WTC11 (cell line): Measurements from ENCODE around the gene PTX4.

Source experiments
- HMGA2 ChIP-seq: fragments of 250-450 bp; sonication (Bioruptor Pico); IDR thresholded peaks from 2 replicates; pipeline ENCODE4 v1.4.0; 2021; ENCODE audit warnings: mild to moderate bottlenecking, moderate library complexity
- SP1 ChIP-seq: sonication (generic); formaldehyde crosslinking; conservative IDR thresholded peaks from 2 replicates; pipeline ENCODE4 v1.8.1; 2022; ENCODE audit warnings: missing genetic modification reagents
- TF ChIP-seq, protein P1 (sequence below): fragments of 200-600 bp; IDR thresholded peaks from 2 replicates; pipeline ENCODE4 v1.8.0; 2022; ENCODE audit warnings: antibody characterized with exemption
- TF ChIP-seq, protein P2 (sequence below): sonication (generic); formaldehyde crosslinking; IDR thresholded peaks from 2 replicates; pipeline ENCODE4 v1.8.1; 2022; ENCODE audit warnings: low read depth, mild to moderate bottlenecking, moderate library complexity, missing genetic modification reagents, borderline replicate concordance
- TF ChIP-seq, protein P3 (sequence below): sonication (generic); formaldehyde crosslinking; IDR thresholded peaks from 2 replicates; pipeline ENCODE4 v1.8.1; 2023; ENCODE audit warnings: mild to moderate bottlenecking, moderate library complexity, missing genetic modification reagents

DNA sequence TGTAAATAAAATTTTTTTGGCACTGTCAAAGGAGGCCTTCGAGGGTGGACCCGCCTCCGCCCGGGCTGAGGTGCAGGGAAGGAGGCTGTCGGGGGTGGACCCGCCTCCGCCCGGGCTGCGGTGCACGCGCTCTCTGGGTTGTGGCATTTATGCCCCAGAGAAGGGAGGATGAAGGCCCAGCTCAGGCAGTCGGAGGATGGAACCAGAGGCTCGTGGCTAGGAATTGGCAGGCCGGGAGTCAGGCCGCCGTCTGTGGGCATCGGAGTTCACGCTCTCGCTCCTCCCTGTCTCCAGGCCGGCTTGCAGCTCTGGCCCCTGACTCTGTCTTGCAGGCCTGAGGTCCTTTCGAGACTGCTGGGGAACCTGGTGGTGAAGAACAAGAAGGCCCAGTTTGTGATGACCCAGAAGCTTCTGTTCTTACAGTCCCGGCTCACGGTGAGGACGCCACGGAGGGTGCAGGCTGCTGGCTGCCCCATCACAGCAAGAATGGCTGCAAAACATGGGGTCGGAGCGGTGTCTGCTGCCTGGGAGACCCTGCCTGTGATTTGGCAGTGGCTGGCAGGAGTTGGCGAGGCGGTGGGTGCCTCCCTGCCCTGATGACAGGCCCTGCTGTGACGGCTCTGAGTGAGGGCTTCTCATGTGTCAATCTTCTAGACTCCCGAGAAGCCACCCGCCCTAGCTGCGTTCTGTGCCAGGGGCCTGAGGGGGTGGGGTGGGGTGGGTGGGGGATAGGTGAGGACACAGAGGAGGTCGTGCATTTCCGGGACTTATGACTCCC is 10.3 kb upstream of the PTX4 start:
- TF ChIP-seq, protein P1, sequence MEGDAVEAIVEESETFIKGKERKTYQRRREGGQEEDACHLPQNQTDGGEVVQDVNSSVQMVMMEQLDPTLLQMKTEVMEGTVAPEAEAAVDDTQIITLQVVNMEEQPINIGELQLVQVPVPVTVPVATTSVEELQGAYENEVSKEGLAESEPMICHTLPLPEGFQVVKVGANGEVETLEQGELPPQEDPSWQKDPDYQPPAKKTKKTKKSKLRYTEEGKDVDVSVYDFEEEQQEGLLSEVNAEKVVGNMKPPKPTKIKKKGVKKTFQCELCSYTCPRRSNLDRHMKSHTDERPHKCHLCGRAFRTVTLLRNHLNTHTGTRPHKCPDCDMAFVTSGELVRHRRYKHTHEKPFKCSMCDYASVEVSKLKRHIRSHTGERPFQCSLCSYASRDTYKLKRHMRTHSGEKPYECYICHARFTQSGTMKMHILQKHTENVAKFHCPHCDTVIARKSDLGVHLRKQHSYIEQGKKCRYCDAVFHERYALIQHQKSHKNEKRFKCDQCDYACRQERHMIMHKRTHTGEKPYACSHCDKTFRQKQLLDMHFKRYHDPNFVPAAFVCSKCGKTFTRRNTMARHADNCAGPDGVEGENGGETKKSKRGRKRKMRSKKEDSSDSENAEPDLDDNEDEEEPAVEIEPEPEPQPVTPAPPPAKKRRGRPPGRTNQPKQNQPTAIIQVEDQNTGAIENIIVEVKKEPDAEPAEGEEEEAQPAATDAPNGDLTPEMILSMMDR, result no peak
- no peak for TF ChIP-seq HMGA2 (CRISPR knock-in tag)
- TF ChIP-seq SP1 (CRISPR knock-in tag), result no peak
- TF ChIP-seq, protein P2, sequence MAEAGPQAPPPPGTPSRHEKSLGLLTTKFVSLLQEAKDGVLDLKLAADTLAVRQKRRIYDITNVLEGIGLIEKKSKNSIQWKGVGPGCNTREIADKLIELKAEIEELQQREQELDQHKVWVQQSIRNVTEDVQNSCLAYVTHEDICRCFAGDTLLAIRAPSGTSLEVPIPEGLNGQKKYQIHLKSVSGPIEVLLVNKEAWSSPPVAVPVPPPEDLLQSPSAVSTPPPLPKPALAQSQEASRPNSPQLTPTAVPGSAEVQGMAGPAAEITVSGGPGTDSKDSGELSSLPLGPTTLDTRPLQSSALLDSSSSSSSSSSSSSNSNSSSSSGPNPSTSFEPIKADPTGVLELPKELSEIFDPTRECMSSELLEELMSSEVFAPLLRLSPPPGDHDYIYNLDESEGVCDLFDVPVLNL (CRISPR knock-in tag), result no peak
- TF ChIP-seq, protein P3, sequence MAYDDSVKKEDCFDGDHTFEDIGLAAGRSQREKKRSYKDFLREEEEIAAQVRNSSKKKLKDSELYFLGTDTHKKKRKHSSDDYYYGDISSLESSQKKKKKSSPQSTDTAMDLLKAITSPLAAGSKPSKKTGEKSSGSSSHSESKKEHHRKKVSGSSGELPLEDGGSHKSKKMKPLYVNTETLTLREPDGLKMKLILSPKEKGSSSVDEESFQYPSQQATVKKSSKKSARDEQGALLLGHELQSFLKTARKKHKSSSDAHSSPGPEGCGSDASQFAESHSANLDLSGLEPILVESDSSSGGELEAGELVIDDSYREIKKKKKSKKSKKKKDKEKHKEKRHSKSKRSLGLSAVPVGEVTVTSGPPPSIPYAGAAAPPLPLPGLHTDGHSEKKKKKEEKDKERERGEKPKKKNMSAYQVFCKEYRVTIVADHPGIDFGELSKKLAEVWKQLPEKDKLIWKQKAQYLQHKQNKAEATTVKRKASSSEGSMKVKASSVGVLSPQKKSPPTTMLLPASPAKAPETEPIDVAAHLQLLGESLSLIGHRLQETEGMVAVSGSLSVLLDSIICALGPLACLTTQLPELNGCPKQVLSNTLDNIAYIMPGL, result no peak
